IMR-90 (cell line): Measurements from ENCODE around the gene S100A6. TPM values are rescaled to one million over a fixed set of nuclear protein-coding genes. Genes with fewer than 3 reads are reported as not detected.
"Not testable (repeated sequence)": the region's sequence is repeated elsewhere in the genome, so short reads cannot be mapped to it uniquely, and the experiment has no call there.

Source experiments
- ATAC-seq: fragments of 200-7000 bp; cut with Tn5 transposase; 2 replicates; pipeline ENCODE4 v1.9.1; 2020; ENCODE audit warnings: low read depth, mild to moderate bottlenecking, moderate library complexity
- BruUV-seq: library from RNA; stranded (reverse); fragments of 400-500 nt; replicated peaks from 2 replicates; lab custom pipeline; 2021; lab: Mats Ljungman, UMichigan
- CTCF ChIA-PET: fragments of 300-600 bp; formaldehyde crosslinking; extraction: SDS; loops from one replicate; lab custom pipeline; 2021; ENCODE audit warnings: antibody characterized with exemption; lab: Yijun Ruan, JAX
- POLR2A ChIA-PET: fragments of 300-600 bp; sonication (Branson Sonifier 250); formaldehyde crosslinking; loops from one replicate; lab custom pipeline; 2022; ENCODE audit warnings: antibody characterized with exemption; ENCODE audit not compliant: unreplicated experiment; lab: Charles Lee
- DNase-seq: peaks from one replicate; pipeline ENCODE4 v3.0.0; 2013
- H2AFZ ChIP-seq: replicated peaks from 2 replicates; pipeline ENCODE3; 2013; ENCODE audit warnings: low read length, mild to moderate bottlenecking; ENCODE audit not compliant: poor library complexity
- H2AK5ac ChIP-seq: 2 replicates; pipeline ENCODE4 v1.6.1; 2013; ENCODE audit warnings: low read depth, low read length, inconsistent platforms
- H2AK9ac ChIP-seq: replicated peaks from 2 replicates; pipeline ENCODE3; 2013; ENCODE audit warnings: mild to moderate bottlenecking, low read depth, low read length, moderate library complexity; ENCODE audit not compliant: poor library complexity
- H2BK120ac ChIP-seq: 2 replicates; pipeline ENCODE4 v1.6.1; 2013; ENCODE audit warnings: low read depth, low read length, inconsistent platforms
- H2BK15ac ChIP-seq: 3 replicates; pipeline ENCODE4 v1.6.1; 2013; ENCODE audit warnings: low read depth, low read length, inconsistent platforms
- H2BK20ac ChIP-seq: 2 replicates; pipeline ENCODE4 v1.6.1; 2013; ENCODE audit warnings: low read depth, mild to moderate bottlenecking, inconsistent platforms, low read length, moderate library complexity
- H2BK5ac ChIP-seq: 2 replicates; pipeline ENCODE4 v1.6.1; 2013; ENCODE audit warnings: mild to moderate bottlenecking, low read depth, low read length, inconsistent platforms; ENCODE audit not compliant: poor library complexity, severe bottlenecking
- H3K14ac ChIP-seq: replicated peaks from 2 replicates; pipeline ENCODE4 v1.6.1; 2013; ENCODE audit warnings: low read depth, low read length, inconsistent platforms
- H3K18ac ChIP-seq: 2 replicates; pipeline ENCODE4 v1.6.1; 2013; ENCODE audit warnings: low read depth, low read length, control low read depth
- H3K23ac ChIP-seq: 2 replicates; pipeline ENCODE4 v1.6.1; 2013; ENCODE audit warnings: low read depth, low read length, inconsistent platforms
- H3K27ac ChIP-seq: 2 replicates; pipeline ENCODE4 v1.5.1; 2013; ENCODE audit warnings: mild to moderate bottlenecking, control low read depth, low read length; ENCODE audit not compliant: insufficient read depth
- H3K27me3 ChIP-seq: 2 replicates; pipeline ENCODE4 v1.6.1; 2013; ENCODE audit warnings: low read length; ENCODE audit not compliant: control insufficient read depth, insufficient read depth
- H3K36me3 ChIP-seq: 2 replicates; pipeline ENCODE4 v1.6.1; 2013; ENCODE audit warnings: low read length, mixed read lengths; ENCODE audit not compliant: control insufficient read depth, insufficient read depth
- H3K4ac ChIP-seq: 2 replicates; pipeline ENCODE4 v1.6.1; 2013; ENCODE audit warnings: low read depth, low read length, inconsistent platforms
- H3K4me1 ChIP-seq: 2 replicates; pipeline ENCODE4 v1.6.1; 2013; ENCODE audit warnings: low read length, mixed read lengths; ENCODE audit not compliant: control insufficient read depth, insufficient read depth
- H3K4me2 ChIP-seq: 2 replicates; pipeline ENCODE4 v1.6.1; 2013; ENCODE audit warnings: low read depth, mild to moderate bottlenecking, control low read depth, low read length, moderate library complexity
- H3K4me3 ChIP-seq: 2 replicates; pipeline ENCODE4 v1.5.1; 2013; ENCODE audit warnings: low read depth, mild to moderate bottlenecking, control low read depth, low read length, moderate library complexity; ENCODE audit not compliant: insufficient read depth
- H3K56ac ChIP-seq: 2 replicates; pipeline ENCODE4 v1.6.1; 2013; ENCODE audit warnings: low read length, inconsistent platforms; ENCODE audit not compliant: insufficient read depth; ENCODE audit errors: extremely low read depth
- H3K79me1 ChIP-seq, 2 experiments: 2 replicates each; pipeline ENCODE4 v1.6.1; 2013; ENCODE audit warnings: low read length in 2 of 2, inconsistent platforms in 1 of 2, low read depth in 1 of 2
- H3K9ac ChIP-seq: 2 replicates; pipeline ENCODE4 v1.6.1; 2013; ENCODE audit warnings: low read depth, low read length, control low read depth
- H3K9me1 ChIP-seq: 2 replicates; pipeline ENCODE4 v1.6.1; 2013; ENCODE audit warnings: low read length, inconsistent platforms; ENCODE audit not compliant: insufficient read depth
- H3K9me3 ChIP-seq: 2 replicates; pipeline ENCODE4 v1.6.1; 2013; ENCODE audit warnings: low read length; ENCODE audit not compliant: control insufficient read depth, insufficient read depth
- H4K20me1 ChIP-seq: 2 replicates; pipeline ENCODE4 v1.6.1; 2013; ENCODE audit warnings: low read length, inconsistent platforms; ENCODE audit not compliant: insufficient read depth
- H4K5ac ChIP-seq: 2 replicates; pipeline ENCODE4 v1.6.1; 2013; ENCODE audit warnings: mild to moderate bottlenecking, low read depth, low read length, control low read depth
- H4K8ac ChIP-seq, 2 experiments: 2 replicates each; pipeline ENCODE4 v1.6.1; 2013; ENCODE audit warnings: low read depth in 2 of 2, low read length in 2 of 2, control low read depth in 1 of 2, inconsistent platforms in 1 of 2
- H4K91ac ChIP-seq: 2 replicates; pipeline ENCODE4 v1.6.1; 2013; ENCODE audit warnings: low read depth, low read length, inconsistent platforms; ENCODE audit not compliant: insufficient read depth
- WGBS, 2 experiments: methylation state at CpG; one replicate each; pipeline versions ENCODE4 v1.1.5 to v1.1.7; 2013; ENCODE audit warnings: missing lambda C conversion rate in 2 of 2; ENCODE audit not compliant: insufficient read length in 1 of 2; ENCODE audit errors: extremely low coverage in 2 of 2; 5-methylcytosine and 5-hydroxymethylcytosine counted together
- dilution Hi-C: fragments of 300-500 bp; cut with HindIII; formaldehyde crosslinking; loops from one replicate; pipeline ENCODE4 v1.14.3; 2018; ENCODE audit warnings: low sequenced_read_pairs; ENCODE audit not compliant: unreplicated experiment
- in situ Hi-C: fragments of 300-500 bp; cut with MboI; formaldehyde crosslinking; loops from 3 replicates; pipeline ENCODE4 v1.14.3; 2019; ENCODE audit warnings: low sequenced_read_pairs, inconsistent platforms, mixed read lengths
- intact Hi-C: fragments of 100-400 bp; cut with micrococcal nuclease; formaldehyde crosslinking; loops from 2 replicates; pipeline ENCODE4 v1.10.0; 2022
- polyA plus RNA-seq, 3 experiments: library from polyadenylated mRNA; depleted of rRNA; stranded (reverse); fragments of >200 nt; gene quantifications; 2 replicates each; pipeline ENCODE4 v1.2.3, GENCODE V29; 2012; ENCODE audit warnings: low replicate concordance in 1 of 3
- total RNA-seq: library from RNA; depleted of rRNA; stranded (reverse); fragments of >200 nt; gene quantifications from 2 replicates; pipeline ENCODE4 v1.2.3, GENCODE V29; 2012

Gene S100A6
- total and polyA plus RNA-seq, 2 of the 4 experiments (the other 2 are of a cell fraction), result 373 to 1,755 TPM

GRCh38 chr1:153575081-153575491 lies 39.3 kb upstream of the S100A6 start:
- H3K27me3 ChIP-seq, H3K56ac ChIP-seq, H4K8ac ChIP-seq, H3K14ac ChIP-seq, H3K4me3 ChIP-seq, H3K4me2 ChIP-seq, H3K9ac ChIP-seq, H3K27ac ChIP-seq, in situ Hi-C loops, ATAC-seq, dilution Hi-C loops, intact Hi-C loops, H4K20me1 ChIP-seq, CTCF ChIA-PET, H2AK5ac ChIP-seq, H3K18ac ChIP-seq, H4K5ac ChIP-seq, H2AFZ ChIP-seq, H2BK20ac ChIP-seq, H3K79me1 ChIP-seq, H2BK15ac ChIP-seq, H2BK5ac ChIP-seq, H3K23ac ChIP-seq, H3K9me3 ChIP-seq, POLR2A ChIA-PET, H3K36me3 ChIP-seq, H2AK9ac ChIP-seq, H3K4ac ChIP-seq, H2BK120ac ChIP-seq, H4K91ac ChIP-seq, BruUV-seq, DNase-seq: not testable (repeated sequence)
- 100% methylated on average over 4 of the region's 35 CpGs; no CpG with 5 or more reads in 1 of the 2 experiments for WGBS, 2 experiments
- Histone ChIP-seq H3K9me1 (peaks cover 11% of the 10 kb centered on the region), H3K4me1 (peaks cover 15% of the 10 kb centered on the region)
